DMS79 treated with DMSO at 0.1 percent for 48 hours (cell line): ENCODE results near the gene KRT78.
"Not testable (repeated sequence)": the region's sequence is repeated elsewhere in the genome, so short reads cannot be mapped to it uniquely, and the experiment has no call there.

Source experiments
- DNase-seq: peaks from one replicate; lab custom pipeline; 2025; lab: John Stamatoyannopoulos, UW

Gene KRT78

DNA sequence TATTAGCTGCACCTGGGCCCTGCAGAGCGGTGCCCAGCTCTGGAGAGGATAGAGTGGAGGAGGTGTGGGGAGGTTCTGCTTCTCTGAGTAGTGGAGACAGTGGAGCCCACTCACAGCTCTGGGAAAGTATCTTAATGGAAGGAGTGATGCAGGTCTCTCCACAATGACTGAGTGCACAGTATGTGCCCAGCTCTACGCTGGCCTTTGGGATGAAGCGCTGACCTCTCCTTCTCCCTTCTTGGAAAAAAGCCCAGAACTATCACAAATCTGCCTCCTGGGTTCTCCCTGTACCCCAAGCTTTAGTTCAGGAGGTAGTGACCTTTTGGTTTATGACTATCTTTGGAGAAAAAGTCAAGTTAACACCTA, 52.4 kb downstream of the KRT78 start:
- DNase-seq = no peak

DNA sequence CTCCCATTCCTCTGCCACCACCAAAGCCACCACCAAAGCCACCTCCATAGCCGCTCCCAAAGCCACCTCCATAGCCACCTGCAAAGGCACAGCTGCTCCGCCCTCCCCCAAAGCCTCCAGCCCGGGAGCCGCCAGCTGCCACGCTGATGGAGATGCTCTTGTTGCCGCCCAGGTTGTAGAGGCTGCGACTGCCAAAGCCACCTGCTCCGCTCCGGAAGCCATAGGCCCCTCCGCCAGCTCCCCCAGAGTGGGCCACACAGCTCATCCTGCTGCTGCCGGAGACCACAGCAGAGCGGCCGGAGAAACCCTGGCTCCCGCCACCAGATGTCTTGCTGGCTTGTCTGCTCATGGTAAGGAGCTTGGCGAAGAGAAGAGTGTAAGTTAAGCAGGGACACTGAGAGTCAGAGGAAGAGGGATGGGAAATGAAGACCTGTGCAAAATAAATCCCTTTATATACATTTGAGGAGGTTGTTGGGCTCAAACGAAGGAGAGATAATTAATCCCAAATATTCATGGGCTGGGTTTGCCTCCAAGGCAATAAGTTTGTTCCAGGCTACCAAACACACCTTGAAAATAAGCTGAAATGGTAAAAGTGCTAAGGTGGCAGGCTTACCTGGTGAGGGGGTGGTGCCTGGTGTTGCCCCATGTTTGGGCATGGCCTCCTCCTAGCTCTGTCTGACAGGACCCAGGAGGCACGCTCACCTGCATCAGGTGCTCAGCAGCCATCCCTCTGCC, 52.9 kb downstream of the KRT78 start, which contains the start of gene KRT3:
TSS of gene KRT3 (minus strand) at position 424 of the 735 bp plus-strand sequence. CDS start at position 349, 75 bp downstream.
- DNase-seq = no peak

DNA sequence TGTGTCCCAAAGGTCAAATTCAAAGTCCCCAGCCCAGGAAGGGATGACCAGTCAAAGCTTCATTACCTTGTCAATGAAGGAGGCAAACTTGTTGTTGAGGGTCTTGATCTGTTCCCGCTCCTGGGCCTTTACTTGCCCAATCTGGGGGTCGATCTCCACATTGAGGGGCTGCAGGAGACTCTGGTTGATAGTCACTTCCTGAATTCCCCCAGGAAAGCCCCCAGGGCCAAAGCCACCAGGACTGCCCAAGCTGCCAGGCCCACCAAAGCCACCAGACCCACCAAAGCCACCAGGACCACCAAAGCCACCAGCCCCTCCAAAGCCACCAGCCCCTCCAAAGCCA, 53.5 kb downstream of the KRT78 start:
- not testable (repeated sequence) for DNase-seq

GRCh38 chr12:52794479-52795331, 54.1 kb downstream of the KRT78 start:
- no peak for DNase-seq

DNA sequence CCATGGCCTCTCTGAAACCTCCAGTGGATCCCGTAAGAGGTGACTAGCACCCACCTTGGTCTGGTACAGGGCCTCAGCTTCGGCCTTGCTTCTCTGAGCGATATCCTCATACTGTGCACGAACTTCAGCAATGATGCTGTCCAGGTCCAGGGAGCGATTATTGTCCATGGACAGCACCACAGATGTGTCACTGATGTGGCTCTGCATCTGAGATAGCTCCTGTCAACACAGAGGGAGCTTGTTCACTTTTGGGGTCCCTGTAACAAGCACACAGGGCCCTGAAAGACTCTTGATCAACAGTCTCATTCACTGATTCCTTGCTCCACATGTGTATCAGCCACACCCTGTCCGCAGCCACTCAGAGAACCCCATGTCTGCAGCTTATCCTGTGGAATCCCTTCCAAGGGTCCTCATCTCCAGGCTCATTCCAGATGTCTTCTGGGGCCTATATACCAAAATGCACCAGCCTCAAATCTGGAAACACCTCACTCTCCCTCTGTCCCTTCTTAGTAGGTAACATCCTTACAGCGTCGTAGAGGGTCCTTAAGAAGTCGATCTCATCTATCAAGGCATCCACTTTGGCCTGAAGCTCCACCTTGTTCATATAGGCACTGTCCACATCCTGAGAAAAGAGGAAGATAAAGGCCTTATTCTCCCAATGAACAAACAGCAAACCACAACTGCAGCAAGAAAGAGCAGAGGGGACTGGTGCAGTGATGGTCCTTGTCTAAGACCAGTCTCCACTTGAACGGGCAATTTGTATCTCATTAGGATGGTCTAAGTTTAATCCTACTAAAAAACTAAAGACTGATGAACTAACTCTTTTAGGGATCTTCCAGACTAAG, 56.4 kb downstream of the KRT78 start:
- DNase-seq = no peak

DNA sequence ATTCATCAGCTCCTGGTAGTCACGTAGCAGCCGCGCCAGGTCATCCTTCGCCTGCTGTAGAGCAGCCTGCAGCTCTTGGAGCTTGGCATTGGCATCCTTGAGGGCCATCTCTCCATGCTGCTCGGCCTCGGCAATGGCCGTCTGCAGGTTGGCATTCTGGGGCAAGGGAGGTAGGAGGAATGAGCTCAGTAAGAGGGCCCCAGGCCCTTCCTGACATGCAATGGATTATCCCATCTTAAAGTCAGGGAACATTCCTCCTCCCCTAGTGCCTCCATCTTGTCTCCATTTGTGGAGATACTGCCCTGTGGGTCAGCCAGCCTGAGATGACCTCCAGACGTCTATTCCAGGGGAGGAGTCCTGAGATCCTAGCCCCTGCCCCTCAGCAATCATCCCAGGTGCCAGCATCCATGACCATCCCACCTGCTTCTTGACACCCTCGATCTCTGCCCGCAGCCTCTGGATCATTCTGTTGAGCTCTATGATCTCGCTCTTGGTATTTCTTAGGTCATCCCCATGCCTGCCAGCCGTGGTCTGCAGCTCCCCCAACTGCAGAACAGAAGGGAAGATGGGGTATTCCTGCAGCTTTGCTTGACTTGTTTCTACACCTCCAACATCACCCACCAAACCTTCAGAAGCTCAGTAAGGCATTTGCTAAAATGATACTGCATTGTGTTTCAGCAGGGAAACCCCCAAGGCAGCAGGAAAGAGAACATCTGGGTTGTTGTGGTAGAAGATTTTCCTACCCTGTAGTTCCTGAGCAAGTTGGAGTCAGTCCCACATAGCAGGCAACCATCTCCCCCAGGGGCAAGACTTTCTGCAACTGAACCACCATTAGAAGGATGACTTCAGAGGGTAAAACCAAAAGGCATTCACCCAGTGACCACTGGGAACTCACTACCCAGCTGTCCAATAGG, 57.3 kb downstream of the KRT78 start:
- no peak for DNase-seq

- no peak for DNase-seq
Measured at GRCh38 chr12:52790427-52791270, 58.1 kb downstream of the KRT78 start.

DNA sequence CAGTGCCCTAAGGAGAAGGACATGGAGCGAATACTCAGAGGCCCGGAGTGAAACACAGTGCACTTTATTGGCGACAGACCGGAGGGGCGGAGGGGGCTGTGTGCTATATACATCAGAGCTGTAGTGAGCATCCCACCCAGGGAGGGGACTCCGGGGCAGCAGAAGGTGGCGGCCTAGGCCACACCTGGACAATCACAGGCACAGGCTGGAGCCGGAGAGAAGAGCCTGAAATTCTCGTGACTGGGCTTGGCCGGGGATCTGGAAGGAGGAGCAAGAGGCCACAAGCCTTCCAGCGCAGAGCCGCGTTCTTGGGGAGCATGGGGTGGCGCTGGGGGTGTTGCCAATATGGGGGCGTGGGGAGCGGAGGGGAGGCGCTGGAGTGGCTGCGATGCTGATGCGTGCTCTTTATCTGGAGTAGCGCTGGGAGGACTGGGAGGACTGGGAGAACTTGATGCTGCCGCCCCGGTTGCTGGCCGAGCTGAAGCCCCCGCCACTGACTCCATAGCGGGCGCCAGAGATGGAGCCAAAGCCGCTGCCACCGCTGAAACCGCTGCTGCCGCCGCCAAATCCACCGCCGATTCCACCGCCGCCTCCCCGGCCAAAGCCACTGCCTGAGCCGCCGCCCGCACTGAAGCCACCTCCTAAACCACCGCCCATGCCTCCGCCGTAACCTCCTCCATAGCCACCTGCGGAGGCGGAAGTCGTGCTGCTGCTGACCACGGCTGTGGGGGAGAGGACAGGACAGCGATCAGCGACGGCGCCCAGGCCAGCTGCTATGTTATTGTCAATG, 59.0 kb downstream of the KRT78 start:
- no peak for DNase-seq

GRCh38 chr12:52788876-52789636, 59.7 kb downstream of the KRT78 start:
- DNase-seq = no peak

DNA sequence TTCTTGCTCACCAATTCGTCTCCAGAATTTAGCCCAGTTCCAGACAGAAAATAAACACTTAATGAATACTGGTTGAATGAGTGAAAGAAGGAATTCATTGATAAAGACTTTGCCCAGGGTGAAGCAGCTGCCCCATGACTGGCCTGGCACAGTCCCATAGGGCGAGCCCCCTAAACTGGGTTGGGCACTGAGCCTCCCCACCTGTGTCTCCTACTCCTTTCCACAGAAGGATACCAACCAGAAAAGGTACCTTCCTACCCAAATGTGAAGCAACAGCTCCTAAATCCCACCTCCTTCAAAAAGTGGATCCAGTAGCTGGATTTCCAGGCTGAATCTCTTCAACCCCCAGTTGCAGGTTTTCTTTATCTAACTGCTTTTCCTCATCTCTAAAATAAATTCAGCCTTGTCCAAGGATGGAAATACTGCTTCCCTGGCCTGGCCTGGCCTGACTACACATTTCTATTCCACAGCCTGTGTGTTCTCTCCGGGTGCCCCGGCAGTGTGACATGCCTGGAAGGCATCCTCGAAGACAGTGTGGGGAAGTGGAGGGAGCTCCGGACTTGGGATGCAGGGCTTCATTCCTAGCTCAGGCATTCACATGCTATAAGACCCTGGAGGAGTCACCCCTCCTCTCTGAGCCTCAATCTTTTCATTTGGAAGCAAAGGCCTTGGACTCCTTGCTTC, 60.5 kb downstream of the KRT78 start:
- no peak for DNase-seq
